Neural progenitor cell (in vitro differentiated cells): ENCODE data around the gene IL1R2. TPM values are rescaled to one million over a fixed set of nuclear protein-coding genes. Genes with fewer than 3 reads are reported as not detected.

Experiments used
- DNase-seq: peaks from one replicate; pipeline ENCODE4 v3.0.0-alpha.2; 2016; ENCODE audit warnings: low spot score
- H2AFZ ChIP-seq: fragments of 200-600 bp; sonication (generic); replicated peaks from 2 replicates; pipeline ENCODE4 v1.6.1; 2016; ENCODE audit warnings: antibody characterized with exemption
- H3F3A ChIP-seq: fragments of 200-600 bp; sonication (generic); 2 replicates; pipeline ENCODE4 v1.6.1; 2016; ENCODE audit warnings: antibody characterized with exemption, low read depth
- H3K27ac ChIP-seq: fragments of 200-600 bp; sonication (generic); 2 replicates; pipeline ENCODE4 v1.5.1; 2016; ENCODE audit warnings: mild to moderate bottlenecking
- H3K27me3 ChIP-seq: fragments of 200-600 bp; sonication (generic); 2 replicates; pipeline ENCODE4 v1.6.1; 2016; ENCODE audit warnings: mild to moderate bottlenecking, moderate library complexity
- H3K36me3 ChIP-seq: fragments of 200-600 bp; sonication (generic); 2 replicates; pipeline ENCODE4 v1.5.1; 2016
- H3K4me1 ChIP-seq: fragments of 200-600 bp; sonication (generic); 2 replicates; pipeline ENCODE4 v1.6.1; 2016; ENCODE audit warnings: mixed run types
- H3K4me2 ChIP-seq: fragments of 200-600 bp; sonication (generic); 2 replicates; pipeline ENCODE4 v1.6.1; 2016
- H3K4me3 ChIP-seq: fragments of 200-600 bp; sonication (generic); 2 replicates; pipeline ENCODE4 v1.5.1; 2016
- H3K79me2 ChIP-seq: fragments of 200-600 bp; sonication (generic); 2 replicates; pipeline ENCODE4 v1.6.1; 2016; ENCODE audit warnings: low read depth
- H3K9ac ChIP-seq: fragments of 200-600 bp; sonication (generic); 2 replicates; pipeline ENCODE4 v1.6.1; 2016
- H3K9me3 ChIP-seq: fragments of 200-600 bp; sonication (generic); 2 replicates; pipeline ENCODE4 v1.5.1; 2016; ENCODE audit warnings: low read depth
- H4K20me1 ChIP-seq: fragments of 200-600 bp; sonication (generic); 2 replicates; pipeline ENCODE4 v1.6.1; 2016; ENCODE audit warnings: low read depth
- H3K27ac Mint-ChIP-seq: 3 replicates; pipeline ENCODE4 v1.8.0; 2021; ENCODE audit warnings: mixed read lengths
- H3K27me3 Mint-ChIP-seq: 2 replicates; pipeline ENCODE4 v1.8.0; 2022; ENCODE audit warnings: low read depth, mild to moderate bottlenecking, inconsistent platforms, moderate library complexity, mixed read lengths; ENCODE audit not compliant: insufficient read depth
- H3K36me3 Mint-ChIP-seq: 3 replicates; pipeline ENCODE4 v1.8.0; 2021; ENCODE audit warnings: mixed read lengths
- H3K4me1 Mint-ChIP-seq: 3 replicates; pipeline ENCODE4 v1.8.0; 2021; ENCODE audit warnings: mixed read lengths
- H3K4me3 Mint-ChIP-seq: 3 replicates; pipeline ENCODE4 v1.8.0; 2021; ENCODE audit warnings: mild to moderate bottlenecking, moderate library complexity, mixed read lengths
- H3K9me3 Mint-ChIP-seq: 3 replicates; pipeline ENCODE4 v1.8.0; 2020; ENCODE audit warnings: mixed read lengths
- CTCF ChIP-seq: fragments of 200-600 bp; sonication (generic); IDR thresholded peaks from 2 replicates; pipeline ENCODE4 v1.5.1; 2017; ENCODE audit warnings: antibody characterized with exemption, mild to moderate bottlenecking
- EZH2 ChIP-seq: fragments of 200-600 bp; sonication (generic); IDR thresholded peaks from 2 replicates; pipeline ENCODE4 v1.6.1; 2017; ENCODE audit warnings: antibody characterized with exemption, mild to moderate bottlenecking, moderate library complexity
- EZH2phosphoT487 ChIP-seq: fragments of 200-600 bp; sonication (generic); IDR thresholded peaks from 2 replicates; pipeline ENCODE4 v1.6.1; 2017; ENCODE audit warnings: antibody characterized with exemption
- total RNA-seq: library from RNA; depleted of rRNA; stranded (reverse); fragments of >200 nt; gene quantifications from 2 replicates; pipeline ENCODE4 v1.2.3, GENCODE V29; 2015; ENCODE audit warnings: low replicate concordance

Gene IL1R2
- total RNA-seq, 1 donor from 2014 or later, result not detected

DNA sequence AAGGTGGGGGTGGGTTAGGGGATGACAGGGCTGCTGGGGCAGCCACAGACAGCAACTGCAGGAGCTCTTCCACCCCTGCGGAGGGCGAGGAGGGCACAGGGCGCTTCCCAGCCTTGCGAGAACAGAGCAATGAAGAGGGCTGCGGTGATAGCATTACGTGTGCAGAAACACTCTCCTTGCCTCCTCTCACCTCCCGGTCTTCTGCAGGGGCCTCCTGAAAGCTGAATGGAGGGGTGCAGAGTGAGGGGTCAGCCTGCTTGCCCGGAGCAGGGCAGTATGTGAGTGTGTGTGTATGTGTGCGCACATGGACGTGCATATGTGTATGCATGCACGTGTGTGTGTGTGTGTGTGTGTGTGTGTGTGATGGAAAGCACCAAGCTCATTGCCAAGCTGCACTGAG, 29.5 kb upstream of the IL1R2 start:
- TF ChIP-seq EZH2 (no peak), EZH2phosphoT487 (no peak), CTCF (no peak)
- H3K27ac ChIP-seq, result no peak overlapping the region
- H3K36me3 Mint-ChIP-seq, result no peaks in the 10 kb centered on the region
- no peaks in the 10 kb centered on the region for H3K36me3 ChIP-seq
- H3K4me3 ChIP-seq, result no peak overlapping the region
- H3K4me1 Mint-ChIP-seq, result peaks cover 2% of the 10 kb centered on the region
- no peak overlapping the region for H3K9ac ChIP-seq
- no peaks in the 10 kb centered on the region for H3F3A ChIP-seq
- no peak overlapping the region for H3K4me3 Mint-ChIP-seq
- no peak overlapping the region for H3K4me2 ChIP-seq
- H3K27me3 ChIP-seq, result no peaks in the 10 kb centered on the region
- H3K9me3 Mint-ChIP-seq, result peaks cover 4% of the 10 kb centered on the region
- no peak overlapping the region for H2AFZ ChIP-seq
- no peaks in the 10 kb centered on the region for H3K79me2 ChIP-seq
- DNase-seq, result no peak
- H4K20me1 ChIP-seq, result no peaks in the 10 kb centered on the region
- H3K4me1 ChIP-seq, result no peaks in the 10 kb centered on the region
- no peaks in the 10 kb centered on the region for H3K9me3 ChIP-seq
- H3K27me3 Mint-ChIP-seq, result peaks cover 9% of the 10 kb centered on the region
- H3K27ac Mint-ChIP-seq, result no peak overlapping the region

DNA sequence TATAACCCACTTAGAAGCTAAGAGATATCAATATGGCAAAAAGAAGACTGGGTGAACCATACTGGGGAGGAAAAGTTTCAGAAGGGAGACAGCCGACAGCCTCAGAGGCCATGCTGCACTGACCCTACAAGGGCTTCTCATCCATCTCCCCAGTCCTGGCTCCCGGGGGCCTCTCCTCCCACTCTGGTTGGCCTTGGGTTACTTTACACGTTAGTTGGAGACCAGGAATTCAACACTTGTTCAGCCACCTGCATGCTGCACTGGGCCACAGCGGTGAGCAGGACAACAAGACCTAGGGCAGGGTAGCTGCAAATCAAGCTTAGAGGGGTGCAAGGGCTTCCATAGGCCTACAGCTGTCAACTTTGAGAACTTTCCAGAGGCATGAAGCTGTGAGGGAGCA, 28.6 kb upstream of the IL1R2 start:
- Histone ChIP-seq H4K20me1 (no peaks in the 10 kb centered on the region), H3K27ac (no peak overlapping the region), H3K27me3 (no peaks in the 10 kb centered on the region), H3K9ac (no peak overlapping the region), H2AFZ (no peak overlapping the region), H3K79me2 (no peaks in the 10 kb centered on the region), H3K36me3 (no peaks in the 10 kb centered on the region), H3F3A (no peaks in the 10 kb centered on the region), H3K4me1 (no peaks in the 10 kb centered on the region), H3K4me3 (no peak overlapping the region), H3K4me2 (no peak overlapping the region), H3K9me3 (no peaks in the 10 kb centered on the region)
- DNase-seq, result no peak
- peaks cover 2% of the 10 kb centered on the region for H3K9me3 Mint-ChIP-seq
- no peak for TF ChIP-seq EZH2
- TF ChIP-seq EZH2phosphoT487, result no peak
- TF ChIP-seq CTCF, result no peak
- H3K36me3 Mint-ChIP-seq, result no peaks in the 10 kb centered on the region
- H3K27ac Mint-ChIP-seq, result peak overlapping the region; percentile 75
- peaks cover 2% of the 10 kb centered on the region for H3K4me1 Mint-ChIP-seq
- no peak overlapping the region for H3K4me3 Mint-ChIP-seq
- H3K27me3 Mint-ChIP-seq, result peaks cover 9% of the 10 kb centered on the region

DNA sequence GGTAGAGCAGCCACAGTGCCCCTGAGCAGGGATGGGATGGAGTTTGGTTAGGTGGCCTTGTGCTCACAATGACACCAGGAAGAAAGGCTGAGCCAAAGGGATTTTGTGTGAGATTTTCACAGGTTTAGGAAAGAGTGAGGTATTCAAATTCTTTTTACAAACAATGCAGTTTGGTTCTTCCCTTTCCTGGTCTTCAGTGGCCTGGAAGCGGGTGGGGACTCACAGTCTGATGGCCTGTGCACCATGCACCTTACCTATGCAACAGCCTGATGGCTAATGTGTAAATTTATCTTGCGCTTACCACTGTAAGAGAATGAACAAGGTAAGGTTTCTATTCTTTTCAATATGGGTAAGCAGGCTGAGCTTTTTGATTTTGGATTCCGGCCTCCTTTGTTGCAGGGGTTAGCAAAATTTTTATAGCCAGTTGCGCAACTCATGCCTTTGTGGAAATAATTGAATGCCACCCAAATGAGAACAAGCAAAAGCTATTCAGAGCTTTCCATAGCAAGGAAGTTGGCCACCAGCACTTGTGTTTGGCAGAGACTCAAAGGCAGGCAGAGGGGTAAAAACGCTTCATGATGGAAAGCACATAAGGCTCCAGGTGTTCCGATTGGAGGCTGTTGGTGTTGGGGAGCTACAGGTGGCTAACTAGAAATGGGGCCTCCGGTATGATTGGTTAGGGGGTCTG, 23.8 kb upstream of the IL1R2 start:
- Histone ChIP-seq H3K27me3 (no peaks in the 10 kb centered on the region), H3F3A (no peaks in the 10 kb centered on the region), H3K9ac (no peak overlapping the region), H3K4me1 (no peaks in the 10 kb centered on the region), H4K20me1 (no peaks in the 10 kb centered on the region), H3K36me3 (no peaks in the 10 kb centered on the region), H3K79me2 (no peaks in the 10 kb centered on the region), H3K4me3 (no peak overlapping the region), H3K27ac (no peak overlapping the region), H3K9me3 (no peaks in the 10 kb centered on the region), H2AFZ (no peak overlapping the region), H3K4me2 (no peak overlapping the region)
- no peak for DNase-seq
- Mint-ChIP-seq H3K36me3 (no peaks in the 10 kb centered on the region), H3K4me1 (peaks cover 2% of the 10 kb centered on the region), H3K27me3 (peaks cover 3% of the 10 kb centered on the region), H3K4me3 (no peak overlapping the region), H3K9me3 (peaks cover 10% of the 10 kb centered on the region), H3K27ac (no peak overlapping the region)
- no peak for TF ChIP-seq EZH2
- TF ChIP-seq CTCF, result no peak
- TF ChIP-seq EZH2phosphoT487, result no peak
